ENCODE data around the gene RGS6.

Gene RGS6

DNA sequence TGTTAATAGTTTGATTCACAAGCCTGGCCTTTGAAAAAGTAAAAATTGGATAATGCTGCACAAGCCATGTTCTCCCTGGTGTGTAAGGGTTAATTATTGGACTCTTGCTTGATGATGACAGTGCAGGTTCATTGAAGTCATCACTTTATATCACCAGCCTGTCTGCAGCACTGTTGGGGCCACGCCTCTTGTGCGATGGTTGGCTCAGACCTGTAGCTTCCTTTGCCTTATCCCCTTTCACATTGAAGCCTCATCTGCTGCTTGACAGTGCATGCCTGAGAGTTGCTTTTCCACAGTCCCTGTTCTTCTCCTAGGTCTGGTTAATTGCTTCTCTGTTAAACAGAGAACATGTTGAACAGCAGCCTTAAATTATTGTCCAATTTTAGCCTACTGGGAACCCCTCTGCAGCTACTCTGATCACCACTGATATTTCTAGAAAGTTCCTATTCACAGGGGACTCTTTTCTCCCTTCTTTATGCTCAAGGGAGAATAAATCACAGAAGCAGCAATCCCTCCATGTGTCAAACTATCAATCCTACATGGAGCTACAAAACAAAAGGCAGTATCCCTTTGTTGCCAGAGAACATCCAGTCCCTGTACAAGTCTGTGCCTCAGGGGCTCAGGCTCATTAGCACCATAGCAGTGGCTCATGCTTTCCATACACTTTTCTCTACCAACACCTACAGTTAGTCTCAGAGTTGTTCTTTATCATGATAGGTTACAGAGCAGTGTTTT lies 322.1 kb downstream of the RGS6 start:
- DNase-seq: no peak

DNA sequence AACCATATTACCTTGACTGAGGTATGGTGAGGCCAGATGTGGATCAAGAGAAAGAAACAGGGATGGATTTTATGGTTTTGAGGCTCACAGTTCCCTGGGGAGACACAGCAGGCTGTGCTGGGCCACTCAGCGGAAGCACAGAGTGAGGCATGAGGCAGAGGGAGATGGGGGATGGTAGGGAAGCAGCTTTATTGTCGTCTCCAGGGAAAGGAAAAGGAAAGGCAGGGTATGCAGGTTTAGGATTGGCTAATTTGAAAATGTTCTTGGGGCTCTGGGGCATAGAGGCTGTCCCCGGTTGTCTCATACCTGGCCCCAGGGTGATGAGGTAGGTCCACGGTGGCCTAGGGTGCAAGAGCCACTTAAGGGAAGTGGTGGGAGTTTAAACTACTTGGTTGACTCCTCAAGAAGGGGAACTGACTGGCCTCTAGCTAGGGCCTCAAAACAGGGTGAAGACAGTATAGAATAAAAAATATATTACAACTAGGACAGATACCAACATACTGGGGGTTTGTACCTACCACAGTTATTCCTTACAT lies 322.8 kb downstream of the RGS6 start:
- no peak for DNase-seq

DNA sequence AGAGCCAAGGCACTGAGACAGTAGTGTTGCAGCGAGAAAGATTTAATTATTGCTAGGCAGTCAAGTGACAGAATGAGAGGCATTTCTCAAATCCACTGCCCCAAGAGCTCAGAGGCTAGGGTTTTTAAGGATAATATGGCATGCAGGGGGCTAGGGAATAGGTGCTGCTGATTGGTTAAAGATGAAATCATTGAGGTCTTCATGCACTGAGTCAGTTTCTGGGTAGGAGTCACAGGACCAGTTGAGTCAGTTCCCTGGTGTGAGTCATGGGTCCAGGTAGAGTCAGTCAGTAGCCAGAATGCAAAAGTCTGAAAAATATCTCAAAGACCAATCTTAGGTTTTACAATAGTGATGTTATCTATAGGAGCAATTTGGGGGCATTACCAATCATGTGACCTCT lies 323.8 kb downstream of the RGS6 start:
- DNase-seq: no peak

DNA sequence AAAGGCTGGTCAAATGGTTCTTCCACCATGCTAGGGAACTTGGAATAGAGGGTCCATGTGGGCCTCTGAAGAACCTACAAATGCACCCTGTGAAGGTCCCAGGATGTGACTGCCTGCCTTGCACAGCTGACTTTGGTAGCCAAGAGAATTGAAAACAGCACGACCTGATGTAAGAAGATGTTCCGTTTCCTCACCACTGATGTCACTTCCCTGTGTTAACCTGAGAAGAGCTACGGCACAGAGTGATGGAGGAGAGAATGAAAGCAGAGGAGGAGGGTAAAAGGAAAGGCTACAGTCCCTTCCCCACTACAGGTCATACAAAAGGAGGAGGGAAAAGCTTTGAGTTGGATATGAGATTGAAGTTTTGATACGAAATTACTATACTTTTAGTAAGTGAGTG lies 328.8 kb downstream of the RGS6 start:
- no peak for DNase-seq

DNA sequence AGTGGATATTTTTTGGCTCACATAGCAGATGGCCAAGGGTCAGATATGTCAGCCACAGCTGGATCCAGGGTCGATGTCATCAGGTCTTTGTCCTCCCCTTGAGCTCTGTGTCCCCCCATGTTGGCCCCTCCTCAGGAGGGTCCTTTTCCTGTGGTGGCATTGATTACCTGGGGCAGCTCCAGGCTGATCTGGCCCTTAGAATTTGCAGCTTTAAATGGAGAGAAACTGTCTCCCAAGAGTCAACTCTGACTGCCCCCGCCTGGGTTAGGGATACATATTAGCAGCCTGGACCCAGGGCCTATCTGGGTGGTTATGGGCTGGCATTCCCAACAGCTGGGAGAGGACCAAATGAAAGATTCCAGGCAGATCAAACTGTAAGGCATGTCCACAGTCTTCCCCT lies 330.5 kb downstream of the RGS6 start:
- DNase-seq: no peak

DNA sequence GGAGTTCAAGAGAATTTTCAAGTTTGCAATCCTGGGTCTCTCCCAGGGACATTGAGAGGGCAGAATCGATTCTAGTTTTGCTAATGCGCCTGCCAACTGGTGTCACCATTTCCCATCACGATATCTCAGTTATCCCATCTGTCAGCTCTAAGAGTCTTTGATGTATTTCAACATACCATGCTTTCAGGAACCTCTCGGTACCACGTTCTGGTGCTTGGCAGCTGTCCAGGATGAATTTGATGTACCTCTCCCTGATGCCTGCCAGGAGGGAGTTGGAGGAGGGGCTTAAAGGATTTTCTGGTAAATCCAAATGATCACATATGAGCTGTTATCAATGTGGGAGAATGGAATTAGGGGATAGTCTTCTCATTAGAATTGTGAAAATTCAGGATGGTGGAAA lies 332.5 kb downstream of the RGS6 start:
- DNase-seq: no peak

DNA sequence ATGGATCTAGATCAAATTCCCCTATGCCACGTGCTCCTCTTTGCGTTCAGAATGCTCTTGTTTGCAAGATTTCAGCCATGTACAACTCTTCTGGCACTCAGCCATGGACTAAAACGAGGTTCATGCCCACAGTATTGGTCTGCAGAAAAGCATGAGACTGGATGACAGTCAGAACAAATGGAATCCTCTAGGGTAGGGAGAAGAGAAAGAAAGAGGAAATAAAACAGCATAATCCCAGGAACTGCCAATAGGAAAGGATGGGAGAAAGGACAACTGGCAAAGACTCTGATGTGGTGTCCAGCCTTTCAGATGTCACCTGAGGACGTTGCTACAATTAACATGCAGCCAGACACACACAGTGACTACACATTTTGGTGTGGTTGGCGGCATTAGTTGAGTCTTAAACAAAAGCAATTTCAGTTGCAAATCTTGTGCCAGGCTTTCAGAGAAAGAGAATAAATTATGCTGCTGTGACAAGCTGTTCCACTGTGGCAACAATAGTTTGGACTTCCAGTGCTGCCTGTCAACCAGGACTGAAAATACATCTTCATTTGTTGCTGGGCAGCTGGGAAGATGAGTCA lies 338.0 kb downstream of the RGS6 start:
- DNase-seq: no peak

DNA sequence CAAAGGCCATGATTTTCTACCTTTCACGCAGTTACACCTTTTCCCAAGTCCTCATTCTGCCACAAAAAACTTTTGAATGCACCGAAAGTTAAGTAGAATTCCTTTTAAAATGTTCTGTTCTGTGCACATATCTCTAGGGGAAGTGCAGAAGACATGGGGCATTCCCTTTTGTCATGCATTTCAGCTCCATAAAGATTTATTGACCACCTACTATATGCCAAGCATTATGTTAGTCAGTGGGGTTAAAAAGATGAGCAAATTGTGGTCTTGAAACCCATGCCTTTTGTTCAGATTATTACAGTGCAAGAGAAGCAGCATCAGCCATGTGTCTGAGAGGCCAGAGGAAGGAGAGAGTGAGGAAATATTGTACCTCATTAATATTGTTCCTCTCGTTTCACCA lies 338.5 kb downstream of the RGS6 start:
- DNase-seq: no peak

DNA sequence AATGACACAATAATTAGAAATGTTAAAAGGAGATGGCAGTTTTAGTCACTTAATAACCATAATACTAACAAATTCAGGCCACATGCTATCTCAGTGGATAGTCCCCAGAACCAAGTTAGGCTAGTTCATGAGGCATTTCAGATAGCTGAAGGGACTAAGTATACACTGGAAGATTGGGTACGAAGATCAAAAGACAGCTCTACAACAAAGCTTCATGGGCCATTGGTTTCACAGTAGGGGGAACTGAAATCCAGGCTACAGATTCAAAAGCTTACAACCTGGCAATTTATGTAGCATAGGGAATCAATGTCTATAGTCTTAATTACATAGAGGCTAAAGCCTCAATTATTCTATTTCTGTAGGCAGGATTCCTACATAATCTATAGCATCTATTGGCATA lies 343.0 kb downstream of the RGS6 start:
- DNase-seq: no peak

DNA sequence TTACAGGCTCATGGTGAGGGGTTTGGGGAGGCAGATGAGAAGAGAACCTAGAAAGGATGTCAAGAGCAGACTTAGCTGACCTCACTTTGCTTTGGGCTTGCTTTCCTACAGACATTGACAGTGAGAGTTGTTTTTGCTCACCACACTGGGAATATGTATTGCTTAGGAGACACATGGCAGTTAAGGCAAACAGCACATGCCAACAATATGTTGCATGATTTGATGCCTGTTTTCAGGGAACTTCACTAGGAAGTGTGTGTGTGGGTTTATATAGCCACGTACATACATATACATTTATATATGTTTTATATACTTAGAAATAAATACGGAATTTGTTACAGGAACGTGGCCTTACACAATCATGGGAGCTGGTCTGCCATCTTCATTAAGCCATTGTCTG lies 346.1 kb downstream of the RGS6 start:
- DNase-seq: no peak

DNA sequence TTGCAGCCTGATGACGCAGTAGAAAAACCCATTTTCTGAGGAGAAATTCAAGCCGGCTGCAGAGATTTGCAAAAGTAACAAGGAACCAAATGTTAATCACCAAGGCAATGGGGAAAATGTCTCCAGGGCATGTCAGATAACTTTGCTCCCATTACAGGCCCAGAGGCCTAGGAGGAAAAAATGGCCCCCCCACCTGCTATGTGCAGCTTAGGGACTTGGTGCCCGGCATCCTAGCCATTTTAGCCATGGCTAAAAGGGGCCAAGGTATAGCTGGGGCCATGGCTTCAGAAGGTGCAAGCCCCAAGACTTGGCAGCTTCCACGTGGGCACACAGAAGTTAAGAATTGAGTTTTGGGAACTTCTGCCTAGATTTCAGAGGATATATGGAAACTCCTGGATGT lies 351.9 kb downstream of the RGS6 start:
- no peak for DNase-seq

DNA sequence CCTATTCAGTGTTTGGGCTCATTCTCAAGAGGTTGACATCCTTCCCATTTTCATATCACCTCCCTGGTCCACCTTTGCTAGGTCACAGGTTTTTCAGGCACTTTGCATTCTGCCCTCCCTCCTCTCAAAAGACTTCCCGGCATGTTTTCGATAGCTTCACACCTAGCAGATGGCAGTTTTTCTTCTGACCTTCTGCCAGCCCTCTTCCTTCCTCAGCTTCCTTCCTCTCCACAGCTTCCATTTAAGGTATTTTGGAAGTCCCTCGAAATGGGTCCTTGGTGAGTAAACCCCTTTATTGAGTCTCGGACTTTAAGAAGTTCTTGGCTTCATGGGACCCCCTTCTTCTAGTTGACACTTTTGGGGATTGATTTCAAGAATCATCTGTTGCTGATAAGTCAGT lies 358.0 kb downstream of the RGS6 start:
- DNase-seq: no peak

DNA sequence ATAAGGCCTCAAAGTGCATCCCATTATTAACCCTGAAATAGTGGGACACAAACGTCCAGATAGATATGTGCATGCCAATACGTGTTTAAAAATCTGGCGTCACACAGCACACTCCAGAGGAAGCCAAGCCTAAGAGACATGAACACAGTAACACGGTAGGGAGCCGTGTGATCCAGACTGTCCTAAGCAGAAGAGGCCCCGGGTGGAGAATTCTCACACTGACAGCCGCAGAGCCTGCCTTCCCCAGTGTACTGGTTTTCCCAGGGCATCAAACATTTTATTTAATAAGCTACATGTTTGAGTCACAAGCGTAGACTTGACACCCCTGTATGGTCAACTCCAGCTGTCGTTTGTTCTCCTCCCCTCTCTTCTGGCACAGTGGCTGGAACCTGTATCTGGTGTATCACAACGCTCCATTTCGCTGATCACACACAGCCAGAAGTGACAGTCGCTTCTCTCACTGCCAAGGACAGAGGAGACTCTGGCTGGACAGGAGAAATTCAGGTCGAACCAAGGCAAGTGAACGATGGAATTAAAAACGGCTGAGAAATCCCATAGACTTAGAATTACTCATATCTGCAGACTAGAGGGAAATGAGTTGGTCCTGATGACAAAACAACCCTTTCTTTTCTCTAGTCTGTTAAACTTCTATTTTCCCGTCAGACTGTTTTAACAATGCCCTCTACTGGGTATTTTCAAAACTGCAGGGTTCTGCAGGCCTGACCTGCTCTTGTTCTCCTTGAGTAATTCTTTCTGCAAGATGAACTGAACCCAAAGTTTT lies 359.9 kb downstream of the RGS6 start:
- peak; percentile 58 to 71 (median 65) for DNase-seq

DNA sequence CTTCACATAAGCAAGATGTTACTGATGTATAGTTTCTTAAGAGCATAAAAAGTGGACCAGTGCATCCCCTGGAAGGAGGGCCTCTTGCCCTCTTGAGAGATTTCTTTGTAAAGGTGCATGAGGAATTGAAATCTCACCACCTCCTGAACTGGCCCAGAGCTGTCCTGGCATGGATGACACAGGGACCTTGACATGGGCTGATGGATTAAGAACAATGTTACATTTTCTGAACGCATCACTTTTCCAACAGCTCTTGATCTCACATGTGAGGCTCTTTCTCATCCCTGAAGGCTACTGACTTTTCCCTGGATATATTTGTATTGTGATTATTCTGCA lies 360.4 kb downstream of the RGS6 start:
- no peak for DNase-seq

DNA sequence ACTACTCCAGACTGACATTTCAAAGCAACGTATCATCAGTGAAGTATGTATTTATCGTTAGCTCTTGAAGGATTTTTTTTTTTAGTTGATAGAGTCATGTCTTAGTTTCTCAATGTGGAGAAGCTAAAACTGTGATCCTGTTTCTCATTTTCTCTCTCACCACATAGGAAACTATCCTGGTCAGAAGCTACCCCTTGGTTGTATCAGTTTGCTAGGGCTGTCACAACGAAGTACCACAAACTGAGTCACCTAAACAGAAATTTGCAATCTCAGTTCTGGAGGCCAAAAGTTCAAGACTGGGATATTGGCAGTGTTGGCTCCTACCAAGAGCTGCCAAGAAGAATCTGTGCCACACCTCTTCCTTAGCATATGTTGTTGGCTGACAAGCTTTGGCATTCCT lies 369.1 kb downstream of the RGS6 start:
- DNase-seq: no peak

DNA sequence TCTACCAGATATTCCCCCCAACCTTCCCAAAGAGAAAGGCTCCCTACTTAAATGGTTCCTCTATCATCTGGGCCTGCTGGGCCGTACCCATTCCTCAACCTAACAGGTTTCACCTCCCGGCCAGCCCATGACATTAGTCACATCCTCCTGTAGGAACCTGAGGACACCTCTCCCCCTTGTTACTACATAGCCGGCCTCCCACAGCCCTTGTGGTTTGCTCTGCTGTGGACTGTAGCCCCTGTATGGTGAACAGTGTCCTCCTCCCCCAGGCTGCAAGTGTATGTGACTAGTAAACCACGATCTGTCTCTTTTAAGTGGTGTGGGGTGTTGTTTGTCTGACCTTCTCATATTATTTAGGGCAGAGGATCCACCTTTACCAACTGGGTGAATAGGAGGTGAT lies 371.7 kb downstream of the RGS6 start:
- DNase-seq: no peak

DNA sequence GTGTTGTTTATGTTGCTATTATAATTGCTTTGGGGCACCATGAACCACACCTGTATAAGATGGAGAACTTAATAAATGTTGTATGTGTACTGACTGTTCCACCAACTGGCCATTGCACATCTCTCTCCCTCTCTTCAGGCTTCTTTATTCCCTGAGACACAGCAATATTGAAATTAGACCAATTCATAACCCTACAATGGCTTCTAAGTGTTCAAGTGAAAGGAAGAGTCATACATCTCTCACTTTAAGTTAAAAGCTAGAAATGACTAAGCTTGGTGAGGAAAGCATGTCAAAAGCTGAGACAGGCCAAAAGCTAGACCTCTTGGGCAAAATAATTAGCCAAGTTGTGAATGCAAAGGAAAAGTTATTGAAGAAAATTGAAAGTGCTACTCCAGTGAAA lies 373.3 kb downstream of the RGS6 start:
- no peak for DNase-seq

DNA sequence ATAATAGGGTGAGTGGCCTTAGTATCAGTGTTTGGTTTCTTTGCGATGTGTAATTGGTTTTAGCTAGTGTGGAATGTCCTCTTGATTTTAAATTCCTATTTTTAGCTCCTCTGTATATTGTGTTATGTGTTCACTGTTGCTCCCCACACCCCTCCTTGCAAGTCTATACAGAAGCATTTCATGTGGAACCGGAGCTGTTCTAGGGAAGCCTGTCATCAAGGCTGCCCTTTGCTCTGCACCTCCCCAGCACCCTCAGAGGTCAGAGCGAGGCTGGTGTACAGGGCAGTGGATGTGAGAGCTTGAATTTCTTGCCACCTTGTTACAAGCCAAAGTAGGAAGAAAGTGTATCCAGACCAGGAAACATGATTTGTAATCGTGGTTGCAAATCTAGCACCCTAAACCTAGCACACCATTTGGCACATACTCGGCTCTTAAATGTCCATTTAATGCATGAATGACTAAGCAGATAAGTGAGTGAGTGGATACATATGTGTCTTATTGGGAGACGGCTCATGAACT lies 376.8 kb downstream of the RGS6 start:
- no peak for DNase-seq

DNA sequence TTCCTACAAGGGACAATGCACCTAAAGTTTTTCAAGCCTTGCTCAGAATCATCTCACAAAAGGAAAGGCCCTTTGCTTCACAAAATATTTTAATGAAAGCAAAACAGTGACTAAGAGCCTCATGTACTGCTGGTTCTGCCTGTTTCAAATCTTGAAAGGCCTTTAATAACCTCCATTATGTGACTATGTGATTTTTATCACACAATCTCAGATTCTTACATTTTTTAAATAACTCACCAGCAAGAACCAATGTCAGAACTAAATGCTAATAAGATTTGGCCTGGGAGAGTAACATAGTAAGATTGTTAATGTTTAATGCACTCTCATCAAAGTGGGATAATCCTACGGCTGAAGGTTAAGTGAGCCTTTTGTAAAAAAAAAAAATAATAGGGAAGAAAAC lies 378.9 kb downstream of the RGS6 start:
- DNase-seq: no peak

DNA sequence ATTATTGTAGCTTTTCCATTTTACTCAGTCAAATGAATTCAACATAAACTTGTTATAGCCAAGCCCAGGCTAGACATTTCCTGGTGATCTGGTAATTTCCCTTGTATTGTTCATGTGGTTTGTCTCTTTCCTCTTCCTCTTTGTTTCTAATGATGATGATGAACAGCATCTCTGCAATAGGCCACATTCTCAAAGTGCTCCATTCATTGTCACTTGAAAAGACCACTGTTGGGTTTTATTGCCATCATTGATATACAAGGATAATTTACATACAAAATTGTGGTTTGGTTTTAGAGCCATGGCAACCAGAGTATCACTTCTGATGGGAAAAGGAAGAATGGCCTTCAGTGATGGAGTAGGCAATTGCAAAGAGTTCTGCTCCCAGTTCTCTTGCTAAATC lies 379.3 kb downstream of the RGS6 start:
- DNase-seq: no peak

DNA sequence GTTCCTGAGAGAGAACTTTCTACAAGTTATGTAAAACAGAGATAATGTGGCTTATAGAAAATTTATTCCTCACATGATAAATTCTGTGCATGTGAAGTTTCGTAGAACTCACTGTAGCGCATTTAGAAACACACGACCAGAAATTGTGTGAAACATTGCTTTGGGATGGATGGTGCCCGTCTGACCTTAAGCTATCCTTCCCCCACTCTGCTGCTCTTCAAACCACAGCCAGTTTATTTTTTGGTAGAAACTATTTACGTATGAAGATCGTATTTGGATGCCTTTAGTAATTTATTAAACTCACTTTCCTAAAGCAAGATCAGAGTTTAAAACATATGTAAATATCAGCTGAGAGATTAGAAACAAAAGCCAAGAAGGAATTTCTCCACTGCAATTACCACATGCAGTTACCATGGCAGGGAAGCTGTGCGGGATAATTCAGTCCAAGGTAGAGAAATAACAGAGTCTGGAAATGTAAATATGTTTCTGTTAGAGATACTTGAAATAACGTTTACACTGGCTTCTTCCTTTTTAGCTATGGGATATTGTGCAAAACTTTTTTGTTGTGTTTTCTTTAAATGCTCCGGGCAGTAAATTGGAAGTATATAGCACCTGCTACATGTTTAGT lies 382.7 kb downstream of the RGS6 start:
- no peak for DNase-seq

DNA sequence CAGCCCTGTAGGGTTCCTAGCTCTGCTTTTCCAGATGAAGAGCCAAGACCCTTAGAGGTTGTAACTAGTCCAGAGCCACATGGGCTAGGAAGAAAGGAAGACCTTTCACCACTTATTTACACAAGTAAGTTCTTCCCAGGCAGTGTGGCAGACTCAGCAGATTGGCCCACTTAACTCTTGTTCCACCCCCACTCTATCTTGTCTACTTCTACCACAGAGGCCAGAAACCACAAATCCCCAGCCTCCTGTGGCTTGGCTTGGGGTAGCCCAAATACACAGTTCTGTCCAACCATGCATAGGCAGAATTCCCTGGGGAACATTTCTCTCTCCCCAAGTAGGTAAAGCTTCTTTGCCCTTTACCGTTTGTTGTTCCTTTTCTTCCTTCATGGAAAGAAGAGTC lies 383.5 kb downstream of the RGS6 start:
- no peak for DNase-seq

DNA sequence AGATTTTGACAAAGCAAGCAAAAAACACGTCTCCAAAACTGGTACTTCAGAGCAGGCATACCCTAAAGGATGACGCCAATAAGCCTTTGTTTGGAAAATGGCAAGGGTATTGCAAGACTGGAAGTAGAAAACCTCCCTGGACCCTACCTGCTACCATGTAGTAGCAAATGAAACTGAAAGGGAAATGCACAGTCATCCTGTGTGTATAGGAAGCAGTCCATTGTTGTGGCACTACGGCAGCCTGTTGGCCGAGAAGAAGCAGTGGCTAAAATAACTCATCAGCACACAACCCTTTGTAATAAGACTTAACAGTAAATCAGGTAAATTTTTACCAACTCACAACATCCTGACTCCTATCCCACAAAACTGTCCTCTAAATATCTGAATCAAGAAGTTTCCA lies 386.4 kb downstream of the RGS6 start:
- peak in 2 of 3 donors; percentile 5 to 22 for DNase-seq

DNA sequence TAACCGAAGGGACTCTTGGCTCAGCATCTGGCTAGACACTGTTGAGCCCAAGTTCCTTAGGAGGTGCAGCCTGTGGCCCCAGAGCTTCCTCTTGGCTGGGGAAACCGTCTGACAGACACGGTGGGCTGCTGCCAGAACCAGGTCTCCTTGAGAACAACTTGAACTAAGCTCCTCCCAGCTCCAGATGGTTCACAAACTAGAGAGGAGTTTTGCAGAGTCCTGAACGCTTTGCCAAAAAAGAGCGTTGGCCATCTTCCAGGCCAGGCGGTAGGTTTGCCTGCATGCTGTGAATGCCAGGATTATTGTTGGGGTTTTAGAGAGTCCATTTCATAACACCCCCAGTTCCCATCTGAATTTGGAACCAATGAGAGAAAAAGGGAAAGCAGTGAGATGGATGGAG lies 399.8 kb downstream of the RGS6 start:
- no peak for DNase-seq
